GM18505 (cell line): ENCODE data around the gene ERCC6L.
"Not testable (repeated sequence)": the region's sequence is repeated elsewhere in the genome, so short reads cannot be mapped to it uniquely, and the experiment has no call there.

Experiments
- ATAC-seq: cut with Tn5 transposase; IDR thresholded peaks from one replicate; pipeline ENCODE4 v1.9.1; 2021; ENCODE audit not compliant: unreplicated experiment
- POLR2A ChIP-seq: IDR thresholded peaks from 4 replicates; pipeline ENCODE4 v1.6.1; 2011; ENCODE audit warnings: borderline replicate concordance; ENCODE audit not compliant: insufficient read depth, insufficient read length; ENCODE audit errors: extremely low read depth

ERCC6L gene

DNA sequence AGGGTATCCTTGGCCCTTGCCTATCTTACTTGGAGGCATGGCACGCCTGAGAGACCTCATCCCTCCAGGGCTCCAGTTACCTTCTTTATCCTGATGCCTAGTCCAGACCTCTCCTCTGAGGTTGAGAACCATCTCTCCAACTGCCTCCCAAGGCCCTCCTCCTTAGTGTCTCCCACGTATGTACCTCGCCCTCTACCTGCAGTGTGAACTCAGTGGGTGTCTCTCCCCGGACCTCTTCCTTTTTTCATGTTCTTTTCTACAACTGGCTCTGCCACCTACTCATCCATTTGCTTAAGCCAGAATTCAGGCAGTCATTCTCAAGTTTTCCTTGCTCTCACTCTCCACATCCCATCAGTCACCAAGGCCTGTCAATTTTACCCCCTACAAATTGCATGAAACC, 21.6 kb upstream of the ERCC6L start:
- ATAC-seq: no peak
- TF ChIP-seq POLR2A: no peak

GRCh38 chrX:72258174-72258573, 19.3 kb upstream of the ERCC6L start:
- no peak for ATAC-seq
- TF ChIP-seq POLR2A: no peak

DNA sequence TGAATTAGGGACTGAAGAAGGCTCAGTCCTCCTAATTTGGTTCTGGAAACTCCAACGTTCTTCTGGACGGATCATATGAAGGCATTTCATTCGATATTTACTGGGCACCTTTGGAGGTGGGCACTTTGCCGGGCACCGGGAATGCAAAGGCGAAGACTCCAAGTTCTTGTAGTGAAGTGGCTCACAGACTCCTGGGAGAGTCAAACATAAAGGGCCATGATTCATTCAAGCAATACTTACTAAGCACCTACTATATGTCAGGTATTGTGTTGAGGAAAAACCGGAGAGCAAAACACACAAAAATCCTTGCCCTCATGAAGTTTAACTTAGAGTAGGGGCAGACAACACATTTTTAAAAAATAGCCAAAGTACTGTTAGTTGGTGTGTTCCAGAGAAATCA, 17.0 kb upstream of the ERCC6L start:
- ATAC-seq: no peak
- TF ChIP-seq POLR2A: no peak

DNA sequence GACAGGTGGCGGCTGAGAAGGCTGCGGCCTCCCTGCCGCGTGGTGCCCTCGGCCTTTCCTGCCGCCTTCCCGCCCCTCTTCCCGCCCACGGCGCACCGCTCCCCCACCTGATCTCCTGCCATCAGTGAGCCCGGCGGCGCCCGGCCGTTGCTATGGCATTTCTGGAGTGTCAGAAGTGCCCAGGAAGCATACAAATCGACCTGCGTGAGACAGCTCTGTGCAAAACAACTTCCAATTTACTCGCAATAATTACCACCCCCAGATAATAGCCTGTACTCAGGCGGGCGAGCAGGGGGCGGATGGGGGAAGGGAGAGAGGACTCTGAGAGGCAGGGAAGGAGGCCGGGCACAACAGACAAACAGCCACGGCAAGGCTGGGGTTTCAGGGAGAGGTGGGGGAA, 16.6 kb upstream of the ERCC6L start:
- ATAC-seq: no peak
- TF ChIP-seq POLR2A: no peak

DNA sequence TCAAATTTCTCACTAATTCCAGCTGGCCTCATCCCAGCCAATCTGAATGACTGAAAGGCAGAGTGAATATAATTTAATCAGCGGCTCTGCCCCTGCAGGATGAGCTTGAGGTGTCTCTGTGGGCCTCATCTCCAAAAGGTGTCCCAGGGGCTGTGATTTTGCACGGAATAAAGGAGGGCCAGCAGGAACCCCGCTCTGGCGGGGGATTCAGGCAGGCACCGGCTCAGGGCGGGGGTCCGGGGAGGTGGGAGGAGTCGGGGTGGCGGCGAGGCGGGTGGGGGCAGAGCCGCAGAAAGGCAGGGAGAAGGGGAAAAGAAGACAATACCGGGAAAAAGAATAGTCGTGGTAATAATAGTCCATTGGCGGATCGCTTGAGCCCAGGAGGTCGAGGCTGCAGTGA, 16.0 kb upstream of the ERCC6L start:
- ATAC-seq: no peak
- TF ChIP-seq POLR2A: no peak

DNA sequence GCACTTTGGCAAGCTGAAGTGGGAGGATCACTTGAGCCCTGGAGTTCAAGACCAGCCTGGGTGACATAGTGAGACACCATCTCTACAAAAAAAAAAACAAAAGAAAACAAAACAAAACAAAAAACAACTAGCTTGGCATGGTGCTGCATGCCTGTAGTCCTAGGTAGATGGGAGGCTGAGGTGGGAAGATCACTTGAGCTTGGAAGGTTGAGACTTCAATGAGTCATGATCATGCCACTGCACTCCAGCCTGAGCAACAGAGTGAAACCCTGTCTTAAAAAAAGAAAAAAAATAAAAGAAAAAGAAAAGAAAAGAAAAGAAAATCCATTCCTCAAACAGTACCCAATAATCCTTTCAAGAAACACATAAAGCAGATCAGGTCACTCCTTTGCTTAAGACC, 14.9 kb upstream of the ERCC6L start:
- no peak for TF ChIP-seq POLR2A
- no peak for ATAC-seq

DNA sequence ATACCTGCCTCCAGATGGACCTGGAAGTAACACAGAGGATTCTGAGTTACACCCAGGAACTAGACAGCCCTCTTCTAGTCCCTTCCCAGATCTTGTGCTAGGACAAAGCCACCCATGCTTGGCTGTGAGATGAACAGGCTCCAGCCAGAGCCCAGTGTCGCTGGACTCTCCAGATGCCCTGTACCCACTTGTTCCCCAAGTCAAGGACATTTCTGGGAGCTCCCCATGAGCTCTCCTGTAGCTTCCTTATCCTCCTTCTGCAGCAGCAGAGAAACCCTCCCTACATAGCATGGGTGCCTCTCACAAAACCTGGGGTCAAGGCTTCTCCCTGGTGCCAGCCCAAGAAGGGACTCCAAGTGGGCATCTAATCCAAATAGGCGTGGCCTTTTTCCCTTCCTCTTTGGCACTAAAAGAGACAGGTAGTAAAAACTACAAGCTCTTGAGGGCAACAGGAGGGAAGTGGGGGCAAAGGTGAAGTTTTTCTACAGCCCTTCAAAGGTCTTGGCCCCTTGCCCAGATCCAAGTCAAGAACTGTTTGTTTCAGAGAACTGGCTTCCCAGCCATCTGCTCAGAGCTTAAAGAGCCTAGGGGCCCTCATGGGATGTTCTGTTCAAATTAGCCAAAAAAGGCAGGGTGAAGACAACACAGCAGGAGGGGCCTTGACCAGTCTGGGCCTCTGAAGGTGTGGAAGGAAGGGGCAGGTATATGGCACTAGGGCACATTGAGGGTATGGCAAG, 8.5 kb upstream of the ERCC6L start:
- no peak for ATAC-seq
- TF ChIP-seq POLR2A: no peak

DNA sequence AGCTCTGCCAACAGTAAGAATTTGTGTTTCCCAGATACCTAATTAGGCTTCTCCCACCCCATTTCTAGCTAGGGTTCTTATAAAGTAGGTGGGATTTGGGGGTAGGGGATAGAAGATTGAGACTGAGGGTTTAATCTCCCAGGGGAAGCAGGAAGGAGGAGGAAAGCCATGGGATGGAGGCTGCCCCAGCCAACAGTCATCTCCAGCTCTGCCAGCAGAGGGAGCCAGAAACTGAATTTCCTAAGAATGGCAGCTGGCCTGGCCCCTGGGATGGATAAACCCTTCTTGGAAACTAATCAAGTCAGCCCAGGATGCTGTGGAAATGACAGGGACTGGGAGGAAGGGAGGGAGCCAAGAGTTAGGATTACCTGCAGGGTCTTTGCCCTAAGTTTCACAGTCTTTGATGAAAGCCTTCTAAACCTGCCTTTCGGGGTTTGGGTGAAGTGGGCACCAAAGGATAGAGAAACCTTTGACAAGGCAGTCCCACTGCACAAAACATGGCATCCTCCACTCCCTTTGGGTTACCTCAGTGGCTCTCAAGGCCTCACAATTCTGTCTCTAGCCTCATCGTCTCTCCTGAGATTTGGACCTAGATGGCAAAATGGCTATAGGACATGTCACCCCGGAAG, 6.7 kb upstream of the ERCC6L start:
- peak; percentile 52 for ATAC-seq
- no peak for TF ChIP-seq POLR2A

GRCh38 chrX:72243472-72243871, 4.6 kb upstream of the ERCC6L start:
- no peak for TF ChIP-seq POLR2A

GRCh38 chrX:72240976-72241375, 2.1 kb upstream of the ERCC6L start:
- no peak for ATAC-seq
- TF ChIP-seq POLR2A: no peak

More at GRCh38 chrX:72243472-72243871, 4.6 kb upstream of the ERCC6L start:
- ATAC-seq: no peak

DNA sequence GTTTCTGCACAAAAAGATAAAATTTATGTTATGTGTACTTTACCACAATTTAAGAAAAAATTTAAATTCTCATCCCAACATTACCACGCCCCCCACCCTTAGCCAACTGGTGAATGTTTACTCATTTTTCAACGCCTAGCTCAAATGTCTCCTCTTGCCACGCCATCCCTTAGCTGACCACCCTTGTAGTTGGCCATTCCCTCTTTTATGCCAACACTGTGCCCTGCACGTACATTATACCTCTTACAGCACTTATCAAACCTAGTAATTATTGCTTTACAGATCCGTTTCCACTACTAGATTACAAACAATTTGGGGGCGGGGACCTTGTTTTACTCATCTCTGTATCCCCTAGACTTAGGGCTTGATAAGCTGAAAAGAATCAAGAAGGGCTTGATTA, 644 bp downstream of the ERCC6L start:
- no peak for TF ChIP-seq POLR2A
- ATAC-seq: no peak

DNA sequence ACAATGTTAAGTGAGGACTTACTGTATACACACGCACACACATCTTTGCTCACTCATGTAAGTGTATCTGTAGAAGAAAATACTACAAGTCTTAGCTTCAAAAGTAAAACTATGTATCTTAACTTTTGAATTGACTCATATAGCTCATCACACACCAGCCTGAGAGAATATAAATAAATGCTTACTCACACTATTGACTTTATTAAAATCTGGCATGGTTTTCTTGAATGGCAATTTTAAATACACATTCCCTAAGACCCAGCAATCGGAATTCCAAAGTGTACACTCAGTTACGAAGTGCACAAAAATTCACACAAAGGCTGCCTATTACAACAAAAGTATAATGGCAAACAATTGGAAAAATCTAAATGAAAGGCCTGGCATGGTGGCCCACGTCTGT, 2.0 kb downstream of the ERCC6L start:
- TF ChIP-seq POLR2A: no peak
- no peak for ATAC-seq

- no peak for ATAC-seq
- TF ChIP-seq POLR2A: no peak
Observed at GRCh38 chrX:72230290-72230689, 8.5 kb downstream of the ERCC6L start.

DNA sequence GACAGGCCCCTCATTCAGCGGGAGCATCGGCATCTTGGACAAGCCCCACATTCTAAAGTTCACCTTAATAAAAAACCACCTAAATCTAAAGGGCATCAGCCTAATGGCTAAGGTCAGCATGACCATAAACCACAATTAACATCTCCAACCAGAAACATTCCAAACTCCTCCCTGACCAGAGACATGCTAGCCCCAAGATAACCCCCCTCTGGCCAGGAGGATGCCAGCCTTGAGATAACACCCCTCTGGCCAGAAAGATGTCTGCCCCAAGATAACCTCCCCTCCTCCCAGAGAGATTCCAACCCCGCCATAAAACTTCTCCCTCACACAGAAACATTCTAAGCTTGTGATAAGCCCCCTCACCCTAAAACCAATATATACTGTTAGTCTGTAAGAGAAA, 18.5 kb downstream of the ERCC6L start:
- ATAC-seq: not testable (repeated sequence)
